ENCODE measurements around the gene SLC43A3.
"Not testable (repeated sequence)": the region's sequence is repeated elsewhere in the genome, so short reads cannot be mapped to it uniquely, and the experiment has no call there.

SLC43A3 gene

GRCh38 chr11:57459164-57460021 lies 32.5 kb upstream of the SLC43A3 start:
- peak; percentile 37 for DNase-seq

- peak; percentile 78 for DNase-seq
These were observed 31.7 kb upstream of the SLC43A3 start for GRCh38 chr11:57458410-57459163.

- DNase-seq = no peak
These were observed 31.1 kb upstream of the SLC43A3 start for GRCh38 chr11:57458060-57458409.

DNA sequence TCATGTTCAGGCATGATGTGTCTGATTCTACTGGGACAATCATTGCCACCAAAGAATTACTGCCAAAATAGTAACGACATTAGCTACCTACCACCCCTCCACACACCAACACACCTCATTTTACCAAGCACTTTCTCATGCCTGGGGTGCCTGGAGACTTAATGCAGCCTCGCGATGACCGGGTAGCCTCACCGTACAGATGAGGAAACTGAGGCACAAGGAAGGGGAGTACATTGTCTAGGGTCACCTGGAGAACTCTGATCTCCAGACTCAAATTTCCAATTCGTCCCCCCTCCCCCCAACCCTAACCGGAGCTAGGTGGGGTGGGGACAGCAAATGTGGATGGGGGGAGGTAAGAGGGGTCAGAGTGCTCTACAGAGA lies 30.7 kb upstream of the SLC43A3 start:
- DNase-seq = no peak

DNA sequence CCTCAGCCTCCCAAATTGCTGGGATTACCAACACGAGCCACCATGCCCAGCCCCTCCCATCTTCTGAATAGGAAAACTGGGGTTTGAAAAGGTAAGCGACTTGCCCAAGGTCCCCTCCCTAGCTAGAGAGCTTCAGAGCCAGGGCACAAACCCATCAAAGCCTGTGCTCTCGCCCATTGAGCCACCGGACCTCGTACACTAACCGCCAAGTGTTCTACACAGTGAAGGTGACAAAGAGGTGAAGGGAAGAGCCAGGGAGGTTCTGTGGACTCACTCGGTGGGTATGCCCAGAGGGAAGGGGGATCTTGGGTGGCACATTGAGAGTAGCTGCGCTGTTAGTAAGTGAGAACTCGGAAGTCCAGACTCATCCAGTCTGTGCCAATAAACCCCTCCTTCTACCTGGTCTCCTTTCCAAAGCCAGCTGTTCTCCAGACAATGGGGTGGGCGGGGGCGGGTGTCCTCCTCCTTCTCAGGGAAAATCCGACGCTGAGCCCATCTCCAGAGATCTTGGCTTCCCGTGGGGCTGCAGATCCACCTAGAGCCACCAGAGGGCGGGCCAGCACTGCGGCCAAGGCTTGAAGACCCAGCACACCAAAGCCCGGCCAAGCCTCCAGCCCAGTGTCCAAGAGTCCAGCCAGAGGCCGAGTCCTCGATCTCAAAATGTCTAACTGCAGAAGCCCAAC lies 30.2 kb upstream of the SLC43A3 start:
- DNase-seq = peak; percentile 73

DNA sequence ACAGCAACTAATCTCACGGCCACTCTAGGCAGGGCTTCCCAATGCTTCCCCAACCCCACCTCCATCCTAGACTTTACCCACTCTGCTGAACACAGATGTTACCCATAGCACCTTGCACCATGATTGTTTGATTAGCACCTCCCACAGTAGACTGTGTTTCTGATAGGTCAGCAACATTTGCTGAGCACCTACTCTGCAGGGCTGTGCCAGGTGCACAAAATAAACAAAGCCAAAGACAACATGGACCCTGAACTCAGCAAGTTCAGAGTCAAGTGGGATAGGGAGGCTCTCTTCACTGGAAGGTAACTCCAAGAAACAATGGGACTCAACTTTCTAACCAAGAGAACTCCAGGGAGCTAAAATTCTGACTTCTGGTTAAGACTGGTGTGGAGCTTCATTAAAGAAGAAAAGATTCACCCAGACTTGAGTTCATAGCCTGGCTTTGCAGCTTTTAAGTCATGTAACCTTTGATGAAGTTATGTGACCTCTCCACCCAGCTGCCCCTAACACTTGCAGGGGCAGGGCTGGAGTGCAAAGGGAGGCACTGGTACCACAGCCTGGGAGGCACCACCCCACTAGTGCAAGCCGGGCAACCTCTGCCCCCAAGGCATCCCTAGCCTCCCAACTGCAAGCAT lies 26.7 kb upstream of the SLC43A3 start:
- no peak for DNase-seq

DNA sequence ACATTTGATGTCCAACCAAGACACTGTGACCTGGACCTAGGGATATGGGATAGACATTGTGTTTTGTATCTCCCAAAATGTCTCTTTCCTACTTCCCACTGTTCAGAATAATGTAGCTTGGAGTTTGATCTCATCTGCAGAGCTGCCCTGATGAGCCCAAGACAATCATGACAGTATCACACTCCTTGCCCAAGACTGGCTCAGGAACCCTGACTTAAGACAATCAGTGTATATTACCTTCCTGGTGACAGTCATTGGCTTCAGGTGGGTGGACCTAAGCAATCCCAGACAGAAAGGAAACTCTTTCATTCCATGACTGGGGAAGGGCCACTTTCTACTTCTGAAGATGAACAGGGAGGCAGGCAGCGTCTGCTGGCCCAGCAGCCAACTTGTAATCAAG lies 19.1 kb upstream of the SLC43A3 start:
- DNase-seq = no peak

GRCh38 chr11:57445122-57445394 lies 18.1 kb upstream of the SLC43A3 start:
- DNase-seq = not testable (repeated sequence)

GRCh38 chr11:57444362-57445121 lies 17.6 kb upstream of the SLC43A3 start:
- no peak for DNase-seq

DNA sequence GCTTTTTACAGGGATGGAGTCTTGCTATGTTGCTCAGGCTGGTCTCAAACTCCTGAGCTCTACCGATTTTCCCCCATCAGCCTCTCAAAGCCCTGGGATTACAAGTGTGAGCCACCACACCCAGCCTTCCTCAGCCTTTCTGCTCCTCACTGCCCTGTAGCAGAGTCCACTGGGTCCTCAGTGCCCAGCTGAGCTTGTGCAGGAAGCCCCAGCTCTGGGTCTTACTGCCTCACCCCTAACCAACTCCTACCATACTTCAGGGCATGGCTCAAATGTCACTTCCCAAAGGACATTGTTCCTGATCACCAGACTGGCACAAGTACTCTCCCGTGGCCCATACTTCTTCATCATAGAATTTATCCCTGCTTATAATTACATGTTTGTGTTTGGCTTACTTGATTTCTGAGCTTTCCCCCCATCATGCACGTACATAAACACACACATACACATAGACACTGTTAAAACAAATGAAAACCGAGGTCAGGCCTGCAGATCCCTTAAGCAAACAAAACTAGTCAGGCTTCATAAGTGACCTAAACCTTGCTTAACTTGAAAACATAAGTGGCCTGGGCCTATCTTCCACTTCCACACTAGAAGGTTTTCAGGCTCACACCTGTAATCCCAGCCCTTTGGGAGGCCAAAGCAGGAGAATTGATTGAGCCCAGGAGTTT lies 14.0 kb upstream of the SLC43A3 start:
- DNase-seq = no peak

- no peak for DNase-seq
These were observed 12.9 kb upstream of the SLC43A3 start for GRCh38 chr11:57439786-57440185.

DNA sequence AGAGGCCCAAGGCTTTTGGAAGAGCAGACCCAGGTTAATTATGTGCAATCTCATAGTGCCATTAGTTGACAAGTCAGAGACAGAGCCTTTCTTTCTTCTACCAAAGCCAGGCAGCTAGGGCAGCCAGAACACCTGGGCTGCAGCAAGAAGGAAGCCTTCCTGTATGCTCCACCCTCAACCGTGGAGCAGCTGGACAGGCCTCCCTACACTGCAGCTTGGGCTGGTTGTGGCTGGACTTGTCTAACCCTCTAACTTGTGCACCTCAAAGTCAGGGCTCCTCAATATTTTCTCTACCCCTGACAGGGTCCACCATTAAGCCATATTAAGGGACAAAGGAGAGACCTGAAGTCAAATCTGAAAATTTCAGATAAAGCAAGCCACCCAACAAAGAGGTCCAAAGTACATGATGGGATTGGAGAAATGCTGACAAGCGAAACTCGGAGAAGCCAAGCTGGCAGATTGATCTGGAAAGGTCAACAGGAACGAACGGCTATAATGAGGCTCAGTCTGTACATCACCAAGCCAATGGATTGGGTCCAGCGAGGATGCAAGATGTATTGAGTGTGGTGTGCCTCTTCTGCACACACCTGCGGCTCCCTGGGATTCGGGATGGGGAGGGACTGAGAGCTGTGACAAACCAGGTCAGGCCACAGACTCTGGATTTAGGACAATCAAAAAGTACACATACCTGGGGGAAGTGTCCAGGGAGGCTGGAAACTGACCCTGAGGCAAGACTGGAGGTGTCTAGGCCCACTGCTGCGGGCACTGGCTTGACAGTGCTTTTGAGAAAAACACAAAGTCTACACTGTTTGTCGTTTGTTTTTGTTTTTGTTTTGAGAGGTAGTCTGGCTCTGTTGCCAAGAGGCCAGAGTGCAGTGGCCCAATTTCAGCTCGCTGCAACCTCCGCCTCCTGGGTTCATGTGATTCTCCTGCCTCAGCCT lies 11.7 kb upstream of the SLC43A3 start:
- no peak for DNase-seq

- DNase-seq = no peak
These were observed 9.1 kb upstream of the SLC43A3 start for GRCh38 chr11:57436031-57436430.

DNA sequence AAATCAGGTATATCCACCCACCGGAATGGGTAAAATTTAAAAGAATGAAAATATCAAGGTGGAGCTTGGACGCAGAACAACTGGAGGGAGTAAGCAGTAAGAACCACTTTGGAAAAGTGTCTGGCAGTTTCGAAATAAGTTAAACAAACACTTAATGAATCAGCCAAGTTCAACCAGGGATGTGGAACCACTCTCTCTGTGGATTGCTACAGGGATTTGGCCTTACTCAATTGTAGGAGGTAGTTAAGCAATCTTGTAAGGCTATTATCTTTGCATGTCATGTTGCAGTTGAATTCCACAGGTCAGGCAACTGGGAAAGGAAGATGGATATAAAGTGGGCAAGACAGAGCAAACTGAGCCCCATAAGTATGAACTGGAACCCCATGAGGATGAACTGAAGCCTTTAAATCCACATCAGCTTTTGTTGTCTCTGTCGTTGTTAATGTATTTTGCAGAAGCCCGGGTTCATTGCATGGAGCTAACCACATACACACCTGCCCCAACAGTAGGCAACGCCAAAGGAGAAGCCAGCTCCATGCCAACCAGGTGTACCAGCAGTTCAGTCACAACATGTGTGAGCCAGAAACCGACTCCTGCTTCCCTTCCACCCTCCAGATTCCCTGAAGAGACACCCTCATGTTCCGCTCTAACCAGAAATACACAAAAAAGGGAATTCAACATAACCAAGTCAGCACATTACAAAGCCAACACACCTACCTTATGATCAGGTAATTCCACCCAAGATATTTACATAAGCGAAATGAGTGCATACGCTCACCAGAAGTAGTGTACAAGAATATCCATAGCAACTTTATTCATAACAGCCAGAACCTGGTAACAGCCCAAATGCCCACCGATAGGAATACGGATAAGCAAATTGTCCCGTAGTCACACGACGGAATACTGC lies 8.0 kb upstream of the SLC43A3 start:
- no peak for DNase-seq

DNA sequence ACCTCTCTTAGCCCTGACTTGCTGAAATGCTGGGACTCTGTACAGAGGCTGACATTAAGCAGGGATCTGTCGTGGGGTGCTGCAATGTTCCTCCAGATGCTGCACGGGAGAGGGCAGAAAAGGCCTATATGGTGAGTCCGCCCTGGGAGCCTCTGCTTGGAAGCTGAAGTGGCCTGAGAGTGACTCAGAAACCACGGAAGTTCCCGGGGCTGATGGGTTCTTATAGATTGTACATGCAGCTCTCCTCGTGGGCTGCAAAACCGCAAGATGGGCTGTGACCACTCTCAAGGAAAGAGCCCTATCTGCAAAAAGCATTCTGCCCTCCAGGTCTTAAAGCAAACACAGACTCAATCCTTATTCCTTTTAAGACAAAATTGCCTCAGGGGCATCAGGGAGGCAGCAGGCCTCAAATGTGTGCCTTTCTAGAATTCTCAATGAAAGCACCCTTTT lies 5.8 kb upstream of the SLC43A3 start:
- no peak for DNase-seq

- DNase-seq = no peak
These were observed 5.2 kb upstream of the SLC43A3 start for GRCh38 chr11:57432149-57432561.

- DNase-seq = no peak
These were observed 4.0 kb upstream of the SLC43A3 start for GRCh38 chr11:57430952-57431351.

DNA sequence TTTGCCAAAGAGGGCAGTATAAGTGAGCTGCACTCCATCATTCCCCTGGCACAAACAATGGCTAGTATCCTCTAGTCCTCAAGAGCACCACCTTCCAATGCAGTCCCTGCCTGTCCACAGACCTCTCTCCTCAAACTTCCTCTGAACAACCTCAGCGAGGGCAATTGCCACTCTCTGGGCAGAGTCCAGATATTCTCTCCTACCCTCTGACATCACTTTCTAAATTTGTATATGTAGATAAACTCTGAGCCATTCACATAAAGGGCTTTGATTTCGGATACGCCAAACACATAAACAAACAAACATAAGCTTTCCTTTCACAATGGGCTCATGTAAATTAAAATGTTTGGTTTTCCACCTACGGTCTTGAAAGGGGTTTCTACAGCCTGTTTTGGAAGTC lies 3.0 kb upstream of the SLC43A3 start:
- DNase-seq = no peak

GRCh38 chr11:57428643-57429042 lies 1.7 kb upstream of the SLC43A3 start:
- DNase-seq = no peak

DNA sequence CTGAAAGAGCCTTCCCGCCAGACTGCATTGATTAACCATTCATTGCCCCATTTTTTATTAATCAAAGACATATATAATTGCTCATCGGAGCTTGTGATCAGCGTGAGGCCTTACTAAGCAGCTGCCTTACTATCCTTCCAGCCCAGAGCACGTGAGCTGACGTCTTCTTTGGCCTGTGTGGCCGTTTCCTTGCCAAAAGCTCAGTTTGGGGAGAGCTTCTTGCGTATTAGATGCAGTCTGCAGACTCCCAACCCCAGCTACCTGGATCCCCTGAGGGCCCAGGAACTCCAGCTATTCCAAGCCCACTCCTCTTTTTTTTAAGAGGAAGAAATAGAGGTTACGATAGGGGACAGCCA lies 784 bp upstream of the SLC43A3 start:
- DNase-seq = no peak
